ENCODE measurements around the gene SWAP70.
"Not testable (repeated sequence)": the region's sequence is repeated elsewhere in the genome, so short reads cannot be mapped to it uniquely, and the experiment has no call there.

The SWAP70 gene

DNA sequence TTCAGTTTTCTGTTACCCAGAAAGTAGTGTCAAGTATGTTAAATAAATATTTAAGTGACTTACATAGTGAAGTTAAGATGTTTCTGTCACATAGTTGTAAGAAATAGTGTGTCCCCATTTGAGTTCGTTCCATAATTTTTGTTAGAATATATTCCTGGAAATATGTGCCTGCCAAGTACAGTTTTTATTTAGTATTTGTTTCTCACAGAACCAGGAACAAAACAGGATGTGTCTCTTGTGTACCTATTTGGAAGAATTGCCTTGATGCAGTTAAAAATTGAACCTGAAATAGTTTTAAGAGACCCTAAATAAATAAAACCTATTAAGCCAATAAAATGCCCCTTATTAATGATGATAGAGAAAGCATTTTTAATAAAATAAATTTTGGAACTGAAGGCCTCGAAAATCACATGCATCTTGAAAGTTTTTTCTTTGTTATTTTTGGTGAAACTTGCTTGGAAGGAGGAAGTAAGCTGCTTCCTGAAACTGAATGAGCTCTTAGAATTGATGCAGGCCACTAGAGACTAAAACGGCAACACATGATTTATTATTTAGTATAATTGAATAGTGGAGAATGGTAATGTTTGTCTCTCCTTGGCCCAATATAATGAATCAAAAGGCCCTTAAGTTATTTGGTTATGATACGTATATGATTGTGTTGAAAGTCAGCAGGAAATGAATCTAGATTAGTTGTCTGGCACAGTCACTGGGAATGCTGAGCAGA lies 55.9 kb downstream of the SWAP70 start:
- no peak for DNase-seq (ENCODE audit: low read depth in 1 of 2, low spot score in 1 of 2)

- DNase-seq (ENCODE audit: low read depth in 1 of 2, low spot score in 1 of 2), result no peak
Observed at GRCh38 chr11:9720290-9720630, 56.4 kb downstream of the SWAP70 start.

DNA sequence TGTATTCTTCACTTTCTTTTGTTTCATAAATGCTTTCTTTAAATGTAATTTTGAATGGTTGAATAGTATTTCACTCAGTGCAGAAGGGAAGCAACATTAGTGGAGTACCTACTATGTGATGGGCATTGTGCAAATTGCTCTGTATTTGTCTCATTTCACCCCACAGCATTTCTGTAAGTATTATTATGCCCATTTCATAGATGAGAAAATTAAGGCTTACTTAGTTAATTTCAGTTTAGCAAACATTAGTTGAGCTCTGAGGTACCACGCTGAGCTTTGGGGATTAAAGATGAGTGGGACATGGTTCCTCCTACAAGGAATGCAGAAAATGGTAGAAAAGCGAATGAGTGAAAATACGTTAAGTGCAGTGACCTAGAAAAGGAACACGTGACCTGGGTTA lies 58.1 kb downstream of the SWAP70 start:
- no peak for DNase-seq (ENCODE audit: low read depth in 1 of 2, low spot score in 1 of 2)

- no peak for DNase-seq (ENCODE audit: low read depth in 1 of 2, low spot score in 1 of 2)
Observed at GRCh38 chr11:9722893-9723292, 59.0 kb downstream of the SWAP70 start.

- DNase-seq (ENCODE audit: low read depth in 1 of 2, low spot score in 1 of 2), result no peak
Observed at GRCh38 chr11:9726321-9727022, 62.6 kb downstream of the SWAP70 start.

DNA sequence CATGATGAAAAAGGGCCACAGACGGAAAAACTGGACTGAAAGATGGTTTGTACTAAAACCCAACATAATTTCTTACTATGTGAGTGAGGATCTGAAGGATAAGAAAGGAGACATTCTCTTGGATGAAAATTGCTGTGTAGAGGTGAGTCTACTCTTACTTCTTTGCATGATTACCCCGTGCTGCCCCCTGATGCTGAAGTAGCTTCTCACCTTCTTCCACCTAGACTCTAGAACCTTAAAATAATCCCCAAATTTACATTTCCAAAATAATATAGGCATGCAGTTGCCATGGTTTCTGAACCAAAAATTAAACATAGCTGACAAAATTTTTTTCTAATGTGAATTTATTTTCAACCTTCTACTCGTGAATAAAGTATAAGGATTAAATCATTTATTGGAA lies 64.2 kb downstream of the SWAP70 start:
- no peak for DNase-seq (ENCODE audit: low read depth in 1 of 2, low spot score in 1 of 2)

- DNase-seq (ENCODE audit: low read depth in 1 of 2, low spot score in 1 of 2), result no peak
Observed at GRCh38 chr11:9731256-9731655, 67.4 kb downstream of the SWAP70 start.

- no peak for DNase-seq (ENCODE audit: low read depth in 1 of 2, low spot score in 1 of 2)
Observed at GRCh38 chr11:9732453-9732852, 68.6 kb downstream of the SWAP70 start.

GRCh38 chr11:9733212-9733611 lies 69.3 kb downstream of the SWAP70 start:
- no peak for DNase-seq (ENCODE audit: low read depth in 1 of 2, low spot score in 1 of 2)

DNA sequence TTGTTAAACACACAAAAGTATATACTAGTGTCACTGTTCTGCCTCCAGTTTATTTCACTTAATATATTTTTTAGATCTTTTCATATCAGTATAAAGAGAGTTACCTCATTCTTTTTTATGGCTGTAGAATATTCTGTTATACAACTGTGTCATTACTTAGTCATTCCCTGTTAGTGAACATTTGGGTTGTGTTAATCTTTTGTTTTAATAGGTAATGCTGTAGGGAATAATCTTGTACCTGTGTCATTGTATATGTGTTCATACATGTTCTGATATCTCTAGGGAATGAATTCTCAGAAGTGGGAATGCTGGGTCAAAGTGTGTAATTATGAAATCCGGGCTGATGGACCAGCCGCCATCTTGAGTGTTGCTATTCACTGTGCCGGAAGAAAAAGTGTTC lies 71.4 kb downstream of the SWAP70 start:
- no peak for DNase-seq (ENCODE audit: low read depth in 1 of 2, low spot score in 1 of 2)

DNA sequence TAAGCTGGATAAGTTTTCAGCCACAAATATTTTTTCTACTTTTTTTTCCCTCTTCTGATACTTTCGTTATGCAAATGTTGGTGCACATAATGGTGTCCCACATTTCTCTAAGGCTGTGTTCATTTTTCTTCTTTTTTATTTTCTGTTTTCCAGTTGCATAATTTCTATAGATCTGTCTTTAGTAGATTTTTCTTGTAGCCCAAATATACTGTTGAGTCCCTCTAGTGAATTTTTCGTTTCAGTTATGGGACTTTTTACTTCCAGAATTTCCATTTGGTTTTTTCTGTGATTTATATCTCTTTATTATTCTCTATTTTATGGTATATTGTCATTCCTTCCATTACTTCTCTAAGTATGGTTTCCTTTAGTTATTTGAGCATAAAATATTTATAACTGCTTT lies 72.0 kb downstream of the SWAP70 start:
- no peak for DNase-seq (ENCODE audit: low read depth in 1 of 2, low spot score in 1 of 2)

- no peak for DNase-seq (ENCODE audit: low read depth in 1 of 2, low spot score in 1 of 2)
Observed at GRCh38 chr11:9736365-9736764, 72.5 kb downstream of the SWAP70 start.

DNA sequence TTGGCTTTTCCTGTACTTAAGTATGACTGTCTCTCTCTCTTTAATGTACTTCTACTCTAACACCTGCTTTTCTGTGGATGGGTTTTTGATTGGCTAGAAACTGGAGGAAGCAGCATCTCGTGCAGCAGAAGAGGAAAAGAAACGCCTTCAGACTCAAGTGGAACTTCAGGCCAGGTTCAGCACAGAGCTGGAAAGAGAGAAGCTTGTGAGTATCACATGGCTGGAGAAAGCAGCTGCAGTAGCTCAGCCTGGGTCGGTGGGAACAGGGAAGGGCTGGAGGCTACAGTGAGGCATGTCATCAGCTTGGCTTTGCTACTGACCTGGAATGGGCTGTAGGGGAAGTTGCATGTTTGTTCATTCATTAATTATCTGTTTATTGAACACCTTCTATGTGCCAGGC lies 74.2 kb downstream of the SWAP70 start:
- no peak for DNase-seq (ENCODE audit: low read depth in 1 of 2, low spot score in 1 of 2)

DNA sequence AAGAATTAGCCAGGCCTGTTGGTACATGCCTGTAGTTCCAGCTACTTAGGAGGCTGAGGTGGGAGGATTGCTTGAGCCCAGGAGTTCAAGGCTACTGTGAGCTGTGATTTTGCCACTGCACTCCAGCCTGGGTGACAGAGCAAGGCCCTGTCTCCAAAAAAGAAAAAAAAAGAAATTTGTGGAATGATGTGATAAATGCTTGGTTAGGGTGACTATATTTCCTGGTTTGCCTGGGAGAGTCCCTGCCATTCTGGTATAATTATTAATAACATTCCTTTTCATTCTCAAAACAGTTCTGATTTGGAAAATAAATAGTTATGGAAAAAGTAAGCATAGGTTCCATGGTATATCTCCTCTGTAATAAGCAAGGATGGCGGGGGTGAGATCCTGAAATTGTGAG lies 74.8 kb downstream of the SWAP70 start:
- DNase-seq (ENCODE audit: low read depth in 1 of 2, low spot score in 1 of 2), result no peak

GRCh38 chr11:9739123-9739900 lies 75.4 kb downstream of the SWAP70 start:
- DNase-seq (ENCODE audit: low read depth in 1 of 2, low spot score in 1 of 2), result no peak

GRCh38 chr11:9740202-9740883 lies 76.5 kb downstream of the SWAP70 start:
- no peak for DNase-seq (ENCODE audit: low read depth in 1 of 2, low spot score in 1 of 2)

DNA sequence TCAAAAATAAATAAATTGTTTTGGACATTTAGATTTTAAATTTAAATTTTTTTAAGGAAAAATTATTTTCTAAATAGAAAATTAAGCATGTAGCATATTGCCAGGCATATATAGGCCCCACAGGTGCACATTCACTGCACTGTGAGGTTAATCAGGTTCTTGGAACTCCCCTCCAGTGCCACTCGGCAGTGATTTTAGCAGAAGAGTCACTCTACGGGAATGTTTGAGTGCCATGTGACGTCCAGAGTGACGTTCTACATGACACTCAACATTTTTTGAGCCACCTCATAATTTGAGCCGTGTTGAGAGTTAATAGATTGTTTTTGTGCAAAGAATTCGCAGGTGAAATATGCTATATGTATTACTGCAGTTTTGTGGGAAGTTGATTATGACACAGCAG lies 77.4 kb downstream of the SWAP70 start:
- DNase-seq (ENCODE audit: low read depth in 1 of 2, low spot score in 1 of 2), result no peak

DNA sequence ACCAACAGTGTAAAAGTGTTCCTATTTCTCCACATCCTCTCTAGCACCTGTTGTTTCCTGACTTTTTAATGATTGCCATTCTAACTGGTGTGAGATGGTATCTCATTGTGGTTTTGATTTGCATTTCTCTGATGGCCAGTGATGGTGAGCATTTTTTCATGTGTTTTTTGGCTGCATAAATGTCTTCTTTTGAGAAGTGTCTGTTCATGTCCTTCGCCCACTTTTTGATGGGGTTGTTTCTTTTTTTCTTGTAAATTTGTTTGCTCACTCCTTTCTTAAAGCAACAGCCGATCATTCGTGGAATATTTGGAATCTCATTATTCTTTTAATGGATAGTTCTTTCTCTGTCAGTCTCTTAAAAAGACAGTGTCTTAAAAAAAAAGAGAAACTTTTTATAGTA lies 79.6 kb downstream of the SWAP70 start:
- not testable (repeated sequence) for DNase-seq (ENCODE audit: low read depth in 1 of 2, low spot score in 1 of 2)

DNA sequence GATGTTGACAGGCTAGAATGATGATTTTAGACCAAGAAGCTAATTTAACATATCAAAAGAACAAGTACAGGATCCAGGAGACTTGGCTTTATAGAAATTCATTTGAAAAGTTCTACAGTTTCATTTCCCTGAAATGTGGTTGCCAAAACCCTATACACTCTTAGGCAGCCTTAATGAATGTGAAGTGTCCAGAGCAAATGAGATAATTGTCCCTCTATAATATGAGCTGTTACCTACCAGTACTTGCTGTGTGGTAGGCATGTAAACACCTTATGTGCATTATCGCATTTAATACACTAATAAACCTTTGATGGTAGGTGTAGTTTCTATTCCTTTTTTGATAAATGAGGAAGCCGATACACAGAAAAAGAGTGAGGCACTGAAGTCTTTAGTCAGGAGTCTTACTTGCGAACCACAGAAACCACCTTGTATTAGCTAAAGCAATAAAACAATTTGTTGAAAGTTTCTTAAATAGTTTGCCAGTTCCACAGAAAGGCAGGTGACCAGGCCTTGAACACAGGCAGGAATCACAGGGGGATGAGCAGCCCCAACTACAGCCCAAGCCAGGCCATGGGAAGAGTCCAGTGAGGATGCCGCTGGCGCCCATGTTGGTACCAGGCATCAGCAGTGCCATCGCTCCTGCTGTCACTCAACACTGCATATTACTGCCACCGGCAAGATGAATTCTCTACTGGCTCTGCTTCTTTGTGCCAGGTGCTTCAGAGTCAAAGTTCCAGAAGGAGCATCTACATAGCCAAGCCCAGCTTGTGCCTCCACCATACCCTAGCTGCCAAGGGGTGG lies 81.7 kb downstream of the SWAP70 start:
- DNase-seq (ENCODE audit: low read depth in 1 of 2, low spot score in 1 of 2), result no peak

- no peak for DNase-seq (ENCODE audit: low read depth in 1 of 2, low spot score in 1 of 2)
Observed at GRCh38 chr11:9747229-9747628, 83.4 kb downstream of the SWAP70 start.

DNA sequence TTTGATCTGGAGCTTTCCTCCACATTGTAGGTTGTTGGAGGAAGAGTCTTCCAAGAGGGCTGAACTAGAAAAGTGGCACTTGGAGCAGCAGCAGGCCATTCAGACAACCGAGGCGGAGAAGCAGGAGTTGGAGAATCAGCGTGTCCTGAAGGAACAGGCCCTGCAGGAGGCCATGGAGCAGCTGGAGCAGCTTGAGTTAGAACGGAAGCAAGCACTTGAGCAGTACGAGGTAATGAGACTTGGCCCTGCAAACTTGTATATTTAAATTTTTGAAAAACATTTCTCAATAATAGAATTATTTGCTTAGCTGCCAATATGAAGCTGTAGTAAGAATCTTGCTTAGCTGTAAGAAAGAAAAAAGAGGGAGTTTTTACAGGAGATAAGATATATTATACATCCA lies 84.0 kb downstream of the SWAP70 start:
- DNase-seq (ENCODE audit: low read depth in 1 of 2, low spot score in 1 of 2), result no peak
